BJ (cell line): ENCODE data around the gene WFDC9. TPM values are rescaled to one million over a fixed set of nuclear protein-coding genes. Genes with fewer than 3 reads are reported as not detected.

ENCODE experiments used
- CTCF ChIA-PET: fragments of 350-600 bp; formaldehyde crosslinking; extraction: SDS; loops from one replicate; lab custom pipeline; 2021; ENCODE audit warnings: antibody characterized with exemption, inconsistent platforms; lab: Yijun Ruan, JAX
- POLR2A ChIA-PET: fragments of 300-600 bp; sonication (Branson Sonifier 250); formaldehyde crosslinking; extraction: SDS; loops from one replicate; lab custom pipeline; 2021; ENCODE audit warnings: antibody characterized with exemption; lab: Charles Lee
- DNase-seq: peaks from one replicate; pipeline ENCODE4 v3.0.0-alpha.2; 2011; ENCODE audit warnings: low read depth
- H3K27me3 ChIP-seq: 2 replicates; pipeline ENCODE4 v1.6.0; 2011; ENCODE audit warnings: low read length; ENCODE audit not compliant: control insufficient read depth, insufficient read depth
- H3K36me3 ChIP-seq: 2 replicates; pipeline ENCODE4 v1.5.1; 2011; ENCODE audit warnings: low read length; ENCODE audit not compliant: control insufficient read depth, insufficient read depth
- H3K4me3 ChIP-seq: 2 replicates; pipeline ENCODE4 v1.5.1; 2011; ENCODE audit warnings: low read depth, mild to moderate bottlenecking, control low read depth, low read length
- CTCF ChIP-seq: IDR thresholded peaks from 2 replicates; pipeline ENCODE4 v1.5.1; 2011; ENCODE audit warnings: low read depth, mild to moderate bottlenecking, control low read depth, inconsistent platforms, low read length, moderate library complexity; ENCODE audit not compliant: insufficient read depth
- polyA plus RNA-seq: library from polyadenylated mRNA; depleted of rRNA; stranded (reverse); fragments of >200 nt; gene quantifications from 2 replicates; pipeline ENCODE4 v1.2.3, GENCODE V29; 2011

The WFDC9 gene
- polyA plus RNA-seq, 1 experiment, result not detected

DNA sequence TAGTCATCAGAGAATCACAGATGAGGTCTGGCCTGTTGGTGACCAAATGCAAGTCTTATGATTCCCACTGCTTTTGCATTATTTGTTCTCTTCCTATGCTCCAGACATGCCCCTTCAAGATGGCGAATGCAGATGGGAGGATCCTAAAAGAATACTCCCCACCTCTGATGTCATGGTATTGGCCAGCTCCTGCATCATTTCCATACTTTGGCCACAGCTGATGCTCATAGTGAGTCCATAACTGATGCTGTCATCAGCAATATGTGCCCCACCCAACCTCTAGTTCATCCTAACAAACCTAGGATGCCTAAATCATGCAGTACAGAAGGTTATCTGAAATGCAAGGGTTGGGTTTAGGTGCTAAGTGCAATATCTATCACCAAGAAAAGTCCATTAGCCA lies 5.4 kb upstream of the WFDC9 start:
- TF ChIP-seq CTCF, result no peak
- H3K27me3 ChIP-seq, result no peaks in the 10 kb centered on the region
- DNase-seq, result no peak
- no peak overlapping the region for H3K4me3 ChIP-seq
- CTCF ChIA-PET, result no interaction called here
- POLR2A ChIA-PET, result no interaction called here
- no peaks in the 10 kb centered on the region for H3K36me3 ChIP-seq

DNA sequence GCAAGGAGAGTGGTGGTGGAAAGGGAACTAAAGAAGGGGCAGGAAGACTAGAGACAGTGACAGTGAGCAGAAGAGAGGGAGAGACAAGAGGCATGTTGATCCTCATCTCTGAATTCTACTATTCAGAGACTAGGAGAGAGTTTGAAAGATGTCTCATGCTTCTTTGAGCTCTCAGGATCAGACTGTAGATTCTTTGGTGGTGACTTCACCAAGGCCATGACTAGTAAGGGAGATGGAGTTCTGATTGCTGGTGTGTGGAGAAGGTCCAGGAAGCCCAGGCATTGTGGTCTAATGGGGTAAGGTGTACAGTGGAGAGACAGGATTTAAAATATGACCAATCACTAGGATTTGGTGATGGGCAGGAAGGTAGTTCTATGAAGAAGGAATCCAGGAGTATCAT lies 713 bp downstream of the WFDC9 start:
- H3K36me3 ChIP-seq, result no peaks in the 10 kb centered on the region
- no peak overlapping the region for H3K4me3 ChIP-seq
- CTCF ChIA-PET, result interaction anchor here (1.3 to 2.4 kb wide), 5 partner anchors 11 to 20 kb away, joined by 3 to 13 read pairs (median 9); no protein-coding TSS in a partner anchor
- TF ChIP-seq CTCF, result no peak
- POLR2A ChIA-PET, result no interaction called here
- no peaks in the 10 kb centered on the region; the same call in 1 of the 2 replicates for H3K27me3 ChIP-seq
- DNase-seq, result no peak

DNA sequence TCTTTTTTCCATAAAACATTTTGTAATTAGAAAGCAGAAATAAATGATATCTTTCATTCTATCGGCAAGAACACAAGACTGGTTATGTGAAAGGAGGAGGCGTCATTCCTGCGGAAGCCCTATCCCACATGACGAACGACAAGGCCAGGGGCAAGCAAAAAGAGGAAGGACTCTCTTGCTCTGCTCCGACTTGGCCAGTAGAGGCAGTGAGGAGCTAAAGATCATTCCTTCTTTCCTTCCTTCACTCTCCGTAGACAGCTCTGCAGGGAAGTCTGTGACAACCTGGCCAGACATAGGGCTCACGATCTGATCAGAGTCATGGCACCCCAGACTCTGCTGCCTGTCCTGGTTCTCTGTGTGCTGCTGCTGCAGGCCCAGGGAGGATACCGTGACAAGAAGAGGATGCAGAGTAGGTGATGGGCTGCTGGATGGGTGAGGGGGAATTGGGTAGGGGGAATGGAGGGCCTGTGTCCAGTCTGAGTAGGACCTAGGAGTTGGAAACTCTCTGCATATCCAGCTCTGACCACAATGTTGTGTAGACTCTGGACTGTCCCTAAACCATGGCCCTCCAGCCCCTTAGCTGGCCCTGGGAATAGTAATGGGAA lies 1.5 kb downstream of the WFDC9 start, which contains the start of gene WFDC10A:
Gene WFDC10A, plus strand, starts transcription at position 244 of the 605 bp plus-strand sequence. Its CDS starts 75 bp downstream, at position 319.
- no peak for DNase-seq
- Histone ChIP-seq H3K36me3 (no peaks in the 10 kb centered on the region), H3K27me3 (no peaks in the 10 kb centered on the region; the same call in 1 of the 2 replicates), H3K4me3 (no peak within 1 kb of the TSS)
- POLR2A ChIA-PET, result no interaction called here
- CTCF ChIA-PET, result interaction anchor here (0.6 to 2.4 kb wide), 12 partner anchors 8 to 883 kb away, joined by 3 to 13 read pairs (median 4); no protein-coding TSS in a partner anchor
- peak; percentile 79 for TF ChIP-seq CTCF

DNA sequence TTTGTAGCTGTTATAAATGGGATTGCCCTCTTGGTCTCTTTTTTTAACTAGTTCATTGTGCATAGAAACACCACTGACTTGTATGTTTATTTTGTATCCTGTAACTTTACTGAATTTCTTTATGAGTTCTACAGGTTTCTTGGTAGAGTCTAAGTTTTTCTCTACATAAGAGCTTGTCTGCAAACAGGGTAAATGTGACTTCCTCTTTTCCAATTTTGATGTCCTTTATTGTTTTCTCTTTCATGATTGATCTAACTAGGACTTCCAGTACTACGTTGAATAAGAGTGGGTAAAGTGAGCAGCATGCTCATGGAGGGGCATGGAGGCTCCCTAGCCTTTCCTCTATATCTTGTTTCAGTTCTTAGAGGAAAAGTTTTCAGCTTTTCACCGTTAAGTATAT lies 4.5 kb downstream of the WFDC9 start:
- H3K36me3 ChIP-seq, result no peaks in the 10 kb centered on the region
- no peak overlapping the region for H3K4me3 ChIP-seq
- TF ChIP-seq CTCF, result no peak
- POLR2A ChIA-PET, result no interaction called here
- H3K27me3 ChIP-seq, result no peaks in the 10 kb centered on the region; the same call in 1 of the 2 replicates
- no peak for DNase-seq
- CTCF ChIA-PET, result interaction anchor here (0.9 to 1.0 kb wide), 2 partner anchors 13 to 145 kb away, joined by 3 read pairs; no protein-coding TSS in a partner anchor

GRCh38 chr20:45621593-45621992 lies 9.5 kb downstream of the WFDC9 start:
- no peak for DNase-seq
- H3K36me3 ChIP-seq, result no peaks in the 10 kb centered on the region
- no peak overlapping the region for H3K4me3 ChIP-seq
- no peaks in the 10 kb centered on the region for H3K27me3 ChIP-seq
- TF ChIP-seq CTCF, result no peak
- ChIA-PET POLR2A (no interaction called here), CTCF (no interaction called here)
